Adrenal gland (tissue), 12 donors: ENCODE measurements around the gene PKN1. TPM values are rescaled to one million over a fixed set of nuclear protein-coding genes. Genes with fewer than 3 reads are reported as not detected.

Source experiments
- DNase-seq, 7 donors: peaks; one replicate each; pipeline ENCODE4 v3.0.0-alpha.2; 2019 to 2020
- H3K27ac ChIP-seq, 5 donors: fragments of 200-600 bp; sonication (generic) in 4 of 5; 1 replicate in 3 of 5; 2 replicates in 2 of 5; pipeline versions ENCODE4 v1.5.1 to v1.8.0; 2016 to 2020; ENCODE audit warnings: mild to moderate bottlenecking in 1 of 5
- H3K27me3 ChIP-seq: fragments of 200-600 bp; 2 replicates; pipeline ENCODE4 v1.8.0; 2021
- H3K36me3 ChIP-seq, 2 donors: fragments of 200-600 bp; replicated peaks in 1 of 2; 1 replicate in 1 of 2; 2 replicates in 1 of 2; pipeline versions ENCODE4 v1.5.1 to v1.8.0; 2018 to 2022
- H3K4me1 ChIP-seq, 2 donors: fragments of 200-600 bp; replicated peaks in 1 of 2; 1 replicate in 1 of 2; 2 replicates in 1 of 2; pipeline versions ENCODE4 v1.5.1 to v1.8.0; 2018 to 2021
- H3K4me3 ChIP-seq, 4 donors: fragments of 200-600 bp; sonication (generic) in 3 of 4; one replicate each; pipeline ENCODE4 v1.5.1; 2016 to 2018
- H3K9me3 ChIP-seq, 3 donors: fragments of 200-600 bp; sonication (generic) in 1 of 3; replicated peaks in 1 of 3; 1 replicate in 2 of 3; 2 replicates in 1 of 3; pipeline versions ENCODE4 v1.5.1 to v1.8.0; 2016 to 2021
- POLR2A ChIP-seq, 2 donors: fragments of 450-650 bp; IDR thresholded peaks; one replicate each; pipeline ENCODE4 v1.6.1; 2017; ENCODE audit warnings: antibody characterized with exemption in 2 of 2, mild to moderate bottlenecking in 2 of 2, moderate library complexity in 1 of 2
- WGBS, 4 donors: extraction: QIAGEN DNeasy Blood & Tissue Kit in 2 of 4; methylation state at CpG; one replicate each; pipeline versions ENCODE4 v1.1.5 to v1.1.7; 2013 to 2017; 5-methylcytosine and 5-hydroxymethylcytosine counted together
- intact Hi-C, 2 donors: fragments of 100-400 bp; cut with DNase I; formaldehyde crosslinking; loops; one replicate each; pipeline versions ENCODE4 v1.14.1 to v1.15.0; 2022 to 2023
- polyA plus RNA-seq, 3 donors: library from polyadenylated mRNA; stranded (reverse); fragments of 200-250 nt in 2 of 3; fragments of 350-450 nt in 1 of 3; fragmentation: Illumina TruSeq in 1 of 3; extraction: RNeasy Lipid Tissue Mini Kit (QIAGEN cat#74804) in 1 of 3; gene quantifications; one replicate each; pipeline ENCODE4 v1.2.3, GENCODE V29; 2013 to 2014
- total RNA-seq, 9 donors: library from RNA; depleted of rRNA in 4 of 9; stranded (reverse); fragments of >200 nt in 4 of 9; fragments of 120-200 nt in 1 of 9; fragmentation: NEBNext Ultra II Directional in 1 of 9; extraction: Animal tissue kit (Norgen Biotek cat#: 25700) in 1 of 9; gene quantifications; one replicate each; pipeline versions ENCODE4 v1.1.0 to v1.2.4, GENCODE V29; 2013 to 2023
- TF ChIP-seq, protein P1 (sequence below), 6 experiments: fragments of 450-650 bp in 4 of 6; fragments of 200-600 bp in 2 of 6; sonication (generic) in 1 of 6; IDR thresholded peaks; 1 replicate in 5 of 6; 2 replicates in 1 of 6; pipeline versions ENCODE4 v1.5.1 to v1.8.0; 2016 to 2021; ENCODE audit warnings: antibody characterized with exemption in 6 of 6, mild to moderate bottlenecking in 2 of 6, moderate library complexity in 1 of 6
- donor health status: healthy with polysubstance abuse.
- donor health status: Bipolar disorder and iron deficiency.
- donor health status: DM: yes; HTN: yes; CAD: no.
- donor health status: DM: no; HTN: no; CAD: no.
- donor health status: DM: no; HTN: no; CAD: no.
- donor health status: DM: yes; HTN: yes; CAD: no.

PKN1 gene
- total and polyA plus RNA-seq, 12 donors = 27.5 to 209 (median 120) TPM

DNA sequence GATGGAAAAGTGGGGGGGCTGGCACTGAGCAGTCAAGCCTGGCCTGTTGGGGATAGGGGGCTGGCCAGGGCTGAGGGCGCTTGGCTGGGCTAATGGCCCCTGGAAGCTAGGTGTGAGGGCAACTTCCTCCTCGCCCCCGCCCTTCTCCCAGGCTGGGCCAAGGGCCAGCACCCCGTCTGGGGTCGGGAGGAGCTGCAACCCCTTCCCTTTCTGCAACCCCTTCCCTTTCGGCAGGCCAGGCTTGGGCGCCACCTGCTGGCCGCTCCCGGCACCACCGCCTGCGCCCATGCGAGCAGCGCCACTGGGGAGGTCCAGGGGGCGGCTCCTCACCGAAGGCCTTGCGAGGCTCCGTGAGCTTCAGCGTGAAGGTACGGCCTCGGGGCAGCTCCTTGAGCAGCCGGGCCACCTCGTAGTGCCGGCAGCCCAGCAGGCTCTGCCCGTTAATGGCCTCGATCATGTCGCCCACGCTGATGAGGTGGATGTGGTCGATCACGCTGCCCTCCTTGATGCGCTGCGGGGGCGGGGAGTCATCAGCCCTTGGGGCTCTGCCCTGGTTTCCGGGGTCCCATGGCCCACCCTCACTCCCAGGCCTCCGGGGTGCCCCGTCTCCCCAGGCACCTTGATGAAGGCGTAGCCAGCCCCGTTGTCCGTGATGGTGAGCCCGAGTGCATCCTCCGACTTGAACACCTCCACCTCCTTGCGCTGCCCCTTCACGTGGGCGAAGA, 47.0 kb downstream of the PKN1 start:
- TF ChIP-seq, protein P1, sequence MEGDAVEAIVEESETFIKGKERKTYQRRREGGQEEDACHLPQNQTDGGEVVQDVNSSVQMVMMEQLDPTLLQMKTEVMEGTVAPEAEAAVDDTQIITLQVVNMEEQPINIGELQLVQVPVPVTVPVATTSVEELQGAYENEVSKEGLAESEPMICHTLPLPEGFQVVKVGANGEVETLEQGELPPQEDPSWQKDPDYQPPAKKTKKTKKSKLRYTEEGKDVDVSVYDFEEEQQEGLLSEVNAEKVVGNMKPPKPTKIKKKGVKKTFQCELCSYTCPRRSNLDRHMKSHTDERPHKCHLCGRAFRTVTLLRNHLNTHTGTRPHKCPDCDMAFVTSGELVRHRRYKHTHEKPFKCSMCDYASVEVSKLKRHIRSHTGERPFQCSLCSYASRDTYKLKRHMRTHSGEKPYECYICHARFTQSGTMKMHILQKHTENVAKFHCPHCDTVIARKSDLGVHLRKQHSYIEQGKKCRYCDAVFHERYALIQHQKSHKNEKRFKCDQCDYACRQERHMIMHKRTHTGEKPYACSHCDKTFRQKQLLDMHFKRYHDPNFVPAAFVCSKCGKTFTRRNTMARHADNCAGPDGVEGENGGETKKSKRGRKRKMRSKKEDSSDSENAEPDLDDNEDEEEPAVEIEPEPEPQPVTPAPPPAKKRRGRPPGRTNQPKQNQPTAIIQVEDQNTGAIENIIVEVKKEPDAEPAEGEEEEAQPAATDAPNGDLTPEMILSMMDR (IDR thresholded peaks at IDR 0.05) = peak; percentile 49 to 84 (median 67)
- no peak for TF ChIP-seq POLR2A (IDR thresholded peaks at IDR 0.05)
- intact Hi-C loops = no loop called here
- Histone ChIP-seq H3K4me1 (peaks cover 0 to 12% of the 10 kb centered on the region in 2 donors), H3K27me3 (no peaks in the 10 kb centered on the region), H3K9me3 (no peaks in the 10 kb centered on the region), H3K36me3 (peaks cover 0 to 39% of the 10 kb centered on the region in 2 donors), H3K27ac (peak overlapping the region in 1 of 5 donors; percentile 40), H3K4me3 (no peak overlapping the region)
- DNase-seq = peak in 2 of 7 donors; percentile 40 to 44
- WGBS, 4 donors = 58 to 67% (median 59%) methylated on average over 29 to 43 of the region's 43 CpGs

DNA sequence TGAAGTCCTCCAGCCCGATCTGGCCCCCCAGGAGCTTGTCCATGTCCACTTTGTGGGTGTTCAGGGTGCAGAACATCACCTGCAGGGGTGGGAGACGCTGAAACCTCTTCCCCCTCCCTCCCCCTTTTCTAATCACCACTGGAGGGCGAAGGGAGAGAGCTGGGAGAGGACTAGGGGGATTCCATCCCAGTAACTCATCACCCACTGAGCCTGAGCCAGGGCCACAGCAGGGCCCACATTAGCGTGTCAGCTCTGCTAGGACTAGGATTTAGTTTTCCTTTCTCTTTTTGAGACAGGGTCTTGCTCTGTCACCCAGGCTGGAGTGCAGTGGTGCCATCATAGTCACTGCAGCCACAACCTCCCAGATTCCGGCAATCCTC, 47.6 kb downstream of the PKN1 start:
- Histone ChIP-seq H3K36me3 (peaks cover 0 to 41% of the 10 kb centered on the region in 2 donors), H3K27ac (no peak overlapping the region), H3K27me3 (no peaks in the 10 kb centered on the region), H3K4me1 (peaks cover 0 to 7% of the 10 kb centered on the region in 2 donors), H3K4me3 (no peak overlapping the region), H3K9me3 (no peaks in the 10 kb centered on the region)
- TF ChIP-seq, protein P1 (IDR thresholded peaks at IDR 0.05) = no peak
- TF ChIP-seq POLR2A (IDR thresholded peaks at IDR 0.05) = no peak
- DNase-seq = no peak
- WGBS, 4 donors = 80 to 89% (median 84%) methylated on average over 5 of the region's 5 CpGs
- intact Hi-C loops = no loop called here

DNA sequence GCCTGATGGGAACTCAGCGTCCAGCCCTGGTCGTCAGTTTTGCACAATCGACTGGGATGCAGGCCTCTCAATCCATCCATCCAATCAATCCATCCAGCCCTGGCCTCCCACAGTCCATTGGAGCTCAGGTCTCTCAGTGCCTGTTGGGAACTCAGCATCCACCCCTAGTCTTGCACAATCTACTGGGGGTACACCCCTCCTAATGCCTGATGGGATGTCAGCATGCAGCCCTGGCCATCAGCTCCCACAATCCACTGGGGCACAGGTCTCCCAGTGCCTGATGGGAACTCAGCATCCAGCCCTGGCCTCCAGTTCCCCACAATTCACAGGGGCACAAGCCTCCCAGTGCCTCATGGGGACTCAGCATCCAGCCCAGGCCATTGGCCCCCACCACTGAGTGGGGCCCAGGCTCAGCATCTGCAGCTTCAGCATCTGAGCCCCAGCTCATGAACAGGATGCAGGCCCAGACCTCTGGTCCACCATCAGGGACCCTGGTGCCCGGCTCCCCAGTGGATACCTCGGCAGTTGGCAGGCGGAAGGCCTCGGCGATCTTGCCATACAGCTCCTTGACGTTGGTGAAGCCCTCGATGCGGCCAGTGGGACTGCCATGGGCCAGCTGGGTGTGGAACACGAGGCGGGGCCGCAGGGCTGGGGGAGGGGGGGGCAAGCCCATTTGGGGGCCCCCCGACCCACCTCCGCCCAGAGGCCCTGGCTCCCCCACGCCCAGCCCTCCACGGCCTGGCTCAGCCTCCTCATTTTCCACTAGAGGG, 49.3 kb downstream of the PKN1 start:
- peaks cover 0 to 5% of the 10 kb centered on the region in 2 donors for H3K4me1 ChIP-seq
- H3K27ac ChIP-seq = no peak overlapping the region
- no peaks in the 10 kb centered on the region for H3K9me3 ChIP-seq
- no peaks in the 10 kb centered on the region for H3K27me3 ChIP-seq
- TF ChIP-seq, protein P1 (IDR thresholded peaks at IDR 0.05) = no peak
- TF ChIP-seq POLR2A (IDR thresholded peaks at IDR 0.05) = no peak
- WGBS, 4 donors = 83 to 92% (median 91%) methylated on average over 2 to 18 of the region's 18 CpGs
- H3K4me3 ChIP-seq = no peak overlapping the region
- intact Hi-C loops = no loop called here
- no peak for DNase-seq
- H3K36me3 ChIP-seq = peaks cover 0 to 43% of the 10 kb centered on the region in 2 donors

DNA sequence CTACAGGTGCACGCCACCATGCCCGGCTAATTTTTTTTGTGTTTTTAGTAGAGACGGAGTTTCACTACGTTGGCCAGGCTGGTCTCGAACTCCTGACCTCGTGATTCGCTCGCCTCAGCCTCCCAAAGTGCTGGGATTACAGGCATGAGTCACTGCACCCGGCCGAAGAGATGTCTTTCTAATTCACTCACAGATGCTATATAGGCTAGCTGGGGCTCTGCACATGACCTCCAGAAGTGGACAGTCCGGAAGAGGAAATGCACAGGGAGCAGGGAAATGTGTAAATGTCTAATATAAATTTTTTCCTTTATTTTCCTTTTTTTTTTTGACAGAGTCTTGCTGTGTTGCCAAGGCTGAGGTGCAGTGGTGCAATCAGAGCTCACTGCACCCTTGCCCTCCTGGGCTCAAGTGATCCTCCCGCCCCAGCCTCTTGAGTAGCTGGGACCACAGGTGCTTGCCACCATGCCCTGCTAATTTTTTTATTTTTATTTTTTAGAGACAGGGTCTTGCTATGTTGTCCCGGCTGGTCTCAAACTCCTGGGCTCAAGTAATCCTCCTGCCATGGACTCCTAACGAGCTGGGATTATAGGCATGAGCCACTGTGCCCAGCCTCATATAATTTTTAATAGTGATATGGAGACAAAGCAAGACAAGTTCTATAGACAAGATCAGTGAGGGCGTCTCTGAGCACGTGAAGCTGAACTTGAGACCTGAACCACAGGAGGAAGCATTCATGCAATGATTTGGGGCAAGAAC, 54.4 kb downstream of the PKN1 start:
- Histone ChIP-seq H3K27ac (no peak overlapping the region), H3K9me3 (no peaks in the 10 kb centered on the region), H3K4me3 (no peak overlapping the region), H3K4me1 (no peaks in the 10 kb centered on the region), H3K36me3 (peaks cover 0 to 40% of the 10 kb centered on the region in 2 donors), H3K27me3 (no peaks in the 10 kb centered on the region)
- TF ChIP-seq POLR2A (IDR thresholded peaks at IDR 0.05) = no peak
- TF ChIP-seq, protein P1 (IDR thresholded peaks at IDR 0.05) = no peak
- no peak for DNase-seq
- intact Hi-C loops = no loop called here
- WGBS, 4 donors = 90 to 95% (median 92%) methylated on average over 15 to 16 of the region's 16 CpGs
